Stimulated activated naive B cell treated with anti-CD40 and anti-IgM and Interleukin-4, amounts not matched to agents 10 μg/mL and 1 μg/mL and 100 μg/mL, for 72 hours (primary cell): ENCODE measurements around the gene HOXC9.

Experiments
- ATAC-seq, 2 donors: fragments of 150-1000 bp; cut with Tn5 transposase; replicated peaks; 2 replicates each; pipeline ENCODE4 v1.10.0; 2021; ENCODE audit warnings: moderate library complexity in 1 of 2
- DNase-seq: peaks from one replicate; pipeline ENCODE4 v3.0.0; 2021
- H3K27ac Mint-ChIP-seq: one replicate; pipeline ENCODE4 v1.8.0; 2022; ENCODE audit warnings: mild to moderate bottlenecking, mixed read lengths
- H3K27me3 Mint-ChIP-seq, 2 donors: one replicate each; pipeline ENCODE4 v1.8.0; 2022; ENCODE audit warnings: mixed read lengths in 2 of 2
- H3K36me3 Mint-ChIP-seq, 2 donors: one replicate each; pipeline ENCODE4 v1.8.0; 2022; ENCODE audit warnings: mixed read lengths in 2 of 2, mild to moderate bottlenecking in 1 of 2
- H3K4me1 Mint-ChIP-seq, 2 donors: one replicate each; pipeline ENCODE4 v1.8.0; 2022; ENCODE audit warnings: mixed read lengths in 2 of 2, mild to moderate bottlenecking in 1 of 2
- H3K4me3 Mint-ChIP-seq, 2 donors: one replicate each; pipeline ENCODE4 v1.8.0; 2022; ENCODE audit warnings: mild to moderate bottlenecking in 2 of 2, mixed read lengths in 2 of 2, moderate library complexity in 1 of 2
- H3K9me3 Mint-ChIP-seq, 2 donors: one replicate each; pipeline ENCODE4 v1.8.0; 2022; ENCODE audit warnings: mixed read lengths in 2 of 2, mild to moderate bottlenecking in 1 of 2

The HOXC9 gene

GRCh38 chr12:53976172-53976822 lies 23.7 kb upstream of the HOXC9 start:
- Mint-ChIP-seq H3K27ac (no peak overlapping the region), H3K36me3 (peaks cover 7 to 13% of the 10 kb centered on the region in 2 donors), H3K27me3 (peaks cover 79 to 90% of the 10 kb centered on the region in 2 donors), H3K9me3 (peaks cover 0 to 10% of the 10 kb centered on the region in 2 donors), H3K4me1 (peaks cover 15 to 23% of the 10 kb centered on the region in 2 donors), H3K4me3 (no peak overlapping the region)
- DNase-seq (no peak), ATAC-seq (no peak)

DNA sequence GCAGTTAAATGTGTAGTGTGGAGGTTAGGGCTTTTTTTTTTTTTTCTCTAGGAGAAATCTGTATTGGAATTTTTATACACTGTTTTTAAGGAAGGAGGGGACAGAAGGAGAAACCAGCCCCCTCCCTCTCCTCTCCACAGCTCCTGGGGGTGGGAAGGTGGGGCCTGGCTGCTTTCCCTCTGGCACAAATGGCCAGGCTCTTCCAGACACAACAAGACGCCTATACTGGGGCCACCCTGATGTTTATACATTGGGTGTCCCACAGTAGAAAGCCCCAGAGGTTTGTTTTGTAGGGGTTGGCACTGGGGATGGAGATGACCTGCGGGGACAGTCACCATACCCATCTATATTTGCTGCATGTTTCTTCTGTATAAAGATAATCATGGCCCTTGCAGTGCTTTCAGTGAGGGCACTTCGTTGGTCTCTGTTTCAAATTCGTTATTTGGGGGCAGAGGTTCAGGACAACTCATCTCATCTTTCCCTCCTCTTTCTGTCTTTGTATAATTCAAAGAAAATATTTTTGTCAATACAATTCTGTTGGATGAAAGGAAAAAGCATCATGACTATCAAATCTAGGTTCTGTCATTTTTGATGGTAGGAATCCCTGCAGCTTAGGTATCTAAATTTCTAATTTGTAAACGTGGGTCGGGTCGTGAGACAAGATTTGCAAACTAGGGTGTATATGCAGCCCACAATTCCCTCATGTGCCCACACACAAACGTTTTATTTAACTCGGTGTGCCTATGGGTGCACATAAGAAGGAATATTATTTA lies 23.0 kb upstream of the HOXC9 start:
- Mint-ChIP-seq H3K4me3 (no peak overlapping the region), H3K36me3 (peaks cover 7 to 13% of the 10 kb centered on the region in 2 donors), H3K4me1 (peaks cover 15 to 23% of the 10 kb centered on the region in 2 donors), H3K27ac (no peak overlapping the region), H3K27me3 (peaks cover 78 to 90% of the 10 kb centered on the region in 2 donors), H3K9me3 (peaks cover 0 to 10% of the 10 kb centered on the region in 2 donors)
- ATAC-seq (no peak), DNase-seq (no peak)

DNA sequence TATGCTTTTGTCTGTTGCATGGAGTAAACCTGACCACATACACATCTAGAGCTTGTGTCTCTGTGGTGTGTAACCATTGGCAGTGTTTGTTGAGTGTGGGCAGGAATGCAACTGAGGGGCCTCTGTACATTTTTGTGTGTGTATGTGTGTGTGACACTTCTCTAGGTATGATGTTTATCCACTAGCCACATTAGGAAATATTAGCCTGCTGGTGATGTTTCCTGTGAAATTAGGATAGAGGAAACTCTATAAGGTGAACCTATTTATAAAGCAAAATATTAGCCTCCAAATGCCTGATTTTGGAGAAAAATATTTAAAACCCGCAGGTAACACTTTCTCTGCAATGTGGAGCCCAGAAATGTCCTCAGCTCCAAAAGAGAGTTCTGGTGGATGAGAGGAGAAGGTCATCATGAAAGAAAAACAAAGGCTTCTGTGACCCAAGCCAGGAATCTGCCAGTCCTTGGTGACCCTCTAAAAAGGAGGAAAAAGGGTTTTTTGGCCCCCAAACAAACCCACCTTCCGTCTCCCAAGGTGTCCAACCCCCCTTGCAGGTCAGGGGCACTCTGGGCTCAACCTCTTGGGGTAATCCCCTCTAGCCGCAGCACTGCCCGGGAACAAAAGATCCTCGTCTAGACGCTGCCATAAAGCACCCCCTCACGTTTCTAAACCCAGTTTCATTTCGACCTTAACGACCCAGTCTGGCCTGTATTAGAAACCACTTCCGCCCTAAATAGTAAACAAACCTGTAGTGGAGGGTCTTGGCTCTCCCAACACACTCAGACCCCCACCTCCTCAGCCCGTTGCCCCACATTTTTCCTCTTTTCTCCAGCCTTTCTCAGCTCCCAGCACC lies 22.1 kb upstream of the HOXC9 start:
- Mint-ChIP-seq H3K27ac (no peak overlapping the region), H3K27me3 (peaks cover 72 to 87% of the 10 kb centered on the region in 2 donors), H3K9me3 (peaks cover 0 to 7% of the 10 kb centered on the region in 2 donors), H3K4me3 (no peak overlapping the region), H3K36me3 (peaks cover 7 to 12% of the 10 kb centered on the region in 2 donors), H3K4me1 (peaks cover 15 to 23% of the 10 kb centered on the region in 2 donors)
- no peak for ATAC-seq
- no peak for DNase-seq

DNA sequence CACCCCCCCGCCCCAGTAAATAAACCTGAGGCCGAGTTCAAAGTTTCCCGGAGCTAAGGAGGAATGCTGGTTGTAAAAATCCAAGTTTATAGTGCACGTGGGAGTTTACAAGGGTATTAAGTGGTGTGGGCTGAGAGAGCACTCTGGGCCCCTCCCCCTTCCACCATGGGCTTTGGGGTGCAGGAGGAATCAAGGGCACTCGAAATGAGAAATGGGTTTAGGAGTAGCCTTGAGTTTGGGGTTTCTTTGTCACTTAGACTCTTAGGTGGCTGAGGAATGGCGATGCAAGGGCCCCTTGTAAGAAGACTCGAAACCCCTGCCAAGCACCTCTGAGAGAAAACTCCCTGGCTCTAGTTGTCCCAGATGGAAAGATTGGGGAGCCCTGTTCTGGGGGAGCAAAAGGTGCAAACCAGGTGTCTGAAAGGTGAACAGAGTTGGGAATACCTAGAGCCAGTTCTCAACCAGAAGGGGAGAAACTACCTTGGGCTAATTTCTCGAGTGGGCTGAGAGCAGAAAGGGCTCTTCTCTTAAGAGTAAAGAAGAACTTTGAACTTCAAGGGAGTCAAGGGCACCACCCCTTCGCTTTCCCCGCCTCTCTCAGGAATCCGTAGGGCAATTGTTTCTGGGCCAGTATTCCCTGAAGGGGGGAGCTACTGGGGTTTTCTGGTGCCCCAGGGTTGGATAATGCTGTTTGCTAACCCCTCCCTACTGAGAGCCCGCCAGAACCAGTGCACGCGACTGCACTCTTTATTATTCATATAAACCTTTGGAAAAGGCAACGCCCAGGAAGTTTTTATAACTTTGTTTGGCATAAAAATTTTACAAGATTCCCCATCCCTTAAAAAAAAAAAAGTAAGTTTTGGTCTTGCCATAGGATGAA lies 21.2 kb upstream of the HOXC9 start:
- H3K9me3 Mint-ChIP-seq: peaks cover 0 to 1% of the 10 kb centered on the region in 2 donors
- H3K4me3 Mint-ChIP-seq: no peak overlapping the region
- peaks cover 9 to 19% of the 10 kb centered on the region in 2 donors for H3K4me1 Mint-ChIP-seq
- peaks cover 5 to 6% of the 10 kb centered on the region in 2 donors for H3K36me3 Mint-ChIP-seq
- DNase-seq (no peak), ATAC-seq (no peak)
- no peak overlapping the region for H3K27ac Mint-ChIP-seq
- H3K27me3 Mint-ChIP-seq: peaks cover 73 to 89% of the 10 kb centered on the region in 2 donors

- DNase-seq (no peak), ATAC-seq (no peak)
- Mint-ChIP-seq H3K36me3 (peaks cover 8 to 12% of the 10 kb centered on the region in 2 donors), H3K4me1 (peaks cover 8 to 29% of the 10 kb centered on the region in 2 donors), H3K9me3 (peaks cover 0 to 1% of the 10 kb centered on the region in 2 donors), H3K27me3 (peaks cover 78 to 94% of the 10 kb centered on the region in 2 donors), H3K27ac (no peak overlapping the region), H3K4me3 (no peak overlapping the region)
Measured at GRCh38 chr12:53980104-53980801, 19.7 kb upstream of the HOXC9 start.

DNA sequence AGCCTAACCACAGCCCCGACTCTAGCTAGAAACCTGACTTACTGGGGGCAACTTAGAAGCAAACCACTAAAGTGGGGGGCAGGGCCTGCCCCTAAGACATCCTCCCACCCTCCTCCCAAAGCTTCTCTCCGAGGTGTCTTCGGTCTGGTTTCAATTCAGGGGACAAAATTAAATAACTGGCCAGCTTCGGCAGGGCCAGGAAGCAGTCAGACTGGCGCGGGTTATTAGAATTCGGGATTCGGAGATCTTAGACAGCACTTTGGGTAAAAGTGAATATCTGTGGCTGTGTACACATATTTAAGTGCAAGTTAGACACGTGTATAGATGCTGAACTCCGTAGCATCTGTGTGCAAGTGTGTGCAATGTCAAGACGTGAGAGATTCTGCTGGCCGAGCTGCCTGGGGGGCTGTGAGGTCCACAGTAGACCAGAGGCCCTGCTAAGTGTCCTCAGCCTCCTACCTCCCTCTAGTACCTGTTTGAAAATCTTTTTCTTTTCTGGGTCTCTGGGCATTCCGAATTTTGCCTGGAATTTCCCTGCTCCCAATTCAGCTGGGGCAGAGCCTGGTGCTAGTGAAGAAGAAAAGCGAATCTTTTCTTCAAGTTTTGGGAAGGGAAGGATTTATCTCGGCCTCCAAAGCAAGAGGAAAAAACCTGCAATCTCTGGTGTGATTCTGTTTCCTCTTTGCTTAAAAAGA lies 19.0 kb upstream of the HOXC9 start:
- H3K27ac Mint-ChIP-seq: no peak overlapping the region
- no peak for DNase-seq
- peaks cover 0 to 2% of the 10 kb centered on the region in 2 donors for H3K9me3 Mint-ChIP-seq
- peaks cover 76 to 94% of the 10 kb centered on the region in 2 donors for H3K27me3 Mint-ChIP-seq
- H3K4me3 Mint-ChIP-seq: no peak overlapping the region
- ATAC-seq: no peak
- peaks cover 10 to 28% of the 10 kb centered on the region in 2 donors for H3K4me1 Mint-ChIP-seq
- H3K36me3 Mint-ChIP-seq: peaks cover 5 to 11% of the 10 kb centered on the region in 2 donors

DNA sequence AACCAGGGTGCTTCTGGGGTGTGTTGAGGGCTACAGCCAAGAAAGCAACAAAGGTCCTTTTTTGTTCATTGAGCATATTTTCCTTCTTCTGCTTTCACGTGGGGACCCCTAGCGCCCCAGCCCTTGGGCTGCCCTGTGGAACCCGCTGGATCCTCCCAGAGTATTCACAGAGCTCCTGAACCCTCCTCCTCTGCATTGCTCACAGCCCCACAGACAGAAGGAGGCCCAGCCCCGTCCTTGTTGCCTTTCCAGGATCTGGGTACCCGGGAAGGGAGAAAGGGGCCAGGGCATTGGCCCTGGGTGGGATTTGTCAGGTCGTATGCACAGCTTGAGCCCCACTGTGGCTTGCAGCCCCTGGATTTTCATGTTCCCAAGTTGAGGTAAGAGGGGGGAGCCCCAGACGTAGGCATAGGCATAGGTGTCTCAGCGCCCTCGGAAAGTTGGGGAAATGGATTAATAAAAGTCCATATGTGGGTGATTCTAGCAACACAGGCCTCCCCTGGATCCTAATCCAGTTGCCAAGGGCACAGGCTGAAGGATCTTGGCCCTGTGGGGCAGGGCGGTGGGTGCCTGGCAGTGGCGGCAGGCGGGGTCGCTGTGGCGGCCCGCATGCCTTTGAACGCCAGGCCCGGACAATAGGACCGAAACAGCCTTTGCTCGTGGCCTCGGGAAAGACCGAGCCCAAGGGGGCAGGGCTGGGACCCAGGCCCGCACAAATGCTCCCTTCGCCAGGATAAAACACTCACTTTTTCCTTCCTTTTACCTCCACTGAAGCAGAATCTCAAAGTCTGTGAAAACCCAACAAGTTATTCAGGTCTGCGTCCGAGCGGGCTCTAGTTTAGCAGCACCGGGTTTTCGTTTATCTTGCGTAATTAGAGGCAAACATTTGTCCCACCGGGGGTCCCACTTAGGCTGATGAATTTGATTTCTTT lies 18.1 kb upstream of the HOXC9 start:
- ATAC-seq (no peak), DNase-seq (no peak)
- Mint-ChIP-seq H3K4me3 (no peak overlapping the region), H3K27me3 (peaks cover 77 to 95% of the 10 kb centered on the region in 2 donors), H3K9me3 (peaks cover 0 to 2% of the 10 kb centered on the region in 2 donors), H3K4me1 (peaks cover 13 to 32% of the 10 kb centered on the region in 2 donors), H3K27ac (no peak overlapping the region), H3K36me3 (peaks cover 5 to 11% of the 10 kb centered on the region in 2 donors)

GRCh38 chr12:53982648-53983567 lies 17.1 kb upstream of the HOXC9 start:
- Mint-ChIP-seq H3K9me3 (peaks cover 0 to 2% of the 10 kb centered on the region in 2 donors), H3K4me3 (peak overlapping the region; percentile 3 to 29), H3K27ac (peak overlapping the region; percentile 85)

GRCh38 chr12:53983568-53983949 lies 16.4 kb upstream of the HOXC9 start:
- H3K4me3 Mint-ChIP-seq: peak overlapping the region in 1 of 2 donors; percentile 3

More at GRCh38 chr12:53982648-53983567, 17.1 kb upstream of the HOXC9 start:
- peaks cover 83 to 95% of the 10 kb centered on the region in 2 donors for H3K27me3 Mint-ChIP-seq
- DNase-seq (no peak), ATAC-seq (no peak)
- H3K4me1 Mint-ChIP-seq: peaks cover 13 to 32% of the 10 kb centered on the region in 2 donors
- peaks cover 5 to 11% of the 10 kb centered on the region in 2 donors for H3K36me3 Mint-ChIP-seq

GRCh38 chr12:53983950-53984572 lies 15.9 kb upstream of the HOXC9 start:
- ATAC-seq (no peak), DNase-seq (no peak)
- H3K4me3 Mint-ChIP-seq: no peak overlapping the region
- peaks cover 5 to 11% of the 10 kb centered on the region in 2 donors for H3K36me3 Mint-ChIP-seq
- peaks cover 0 to 2% of the 10 kb centered on the region in 2 donors for H3K9me3 Mint-ChIP-seq
- peak overlapping the region; percentile 85 for H3K27ac Mint-ChIP-seq
- peaks cover 17 to 41% of the 10 kb centered on the region in 2 donors for H3K4me1 Mint-ChIP-seq
- peaks cover 81 to 95% of the 10 kb centered on the region in 2 donors for H3K27me3 Mint-ChIP-seq

More at GRCh38 chr12:53983568-53983949, 16.4 kb upstream of the HOXC9 start:
- Mint-ChIP-seq H3K36me3 (peaks cover 5 to 11% of the 10 kb centered on the region in 2 donors), H3K27me3 (peaks cover 81 to 95% of the 10 kb centered on the region in 2 donors), H3K27ac (peak overlapping the region; percentile 85), H3K4me1 (peaks cover 15 to 37% of the 10 kb centered on the region in 2 donors), H3K9me3 (peaks cover 0 to 2% of the 10 kb centered on the region in 2 donors)
- ATAC-seq: no peak
- no peak for DNase-seq
